Osteoblast (primary cell): ENCODE results near the gene PHF2. TPM values are rescaled to one million over a fixed set of nuclear protein-coding genes. Genes with fewer than 3 reads are reported as not detected.

Experiments used
- DNase-seq: peaks from one replicate; pipeline ENCODE4 v3.0.0; 2011; ENCODE audit warnings: low spot score, mixed read lengths; ENCODE audit not compliant: insufficient read length; ENCODE audit errors: missing footprints
- H2AFZ ChIP-seq: 2 replicates; pipeline ENCODE4 v1.6.0; 2011; ENCODE audit warnings: mild to moderate bottlenecking, low read length
- H3K27ac ChIP-seq: 2 replicates; pipeline ENCODE4 v1.5.1; 2011; ENCODE audit warnings: mild to moderate bottlenecking, low read depth, low read length, moderate library complexity
- H3K27me3 ChIP-seq: 2 replicates; pipeline ENCODE4 v1.6.0; 2012; ENCODE audit warnings: mild to moderate bottlenecking, control low read depth, inconsistent platforms, low read length, moderate library complexity; ENCODE audit not compliant: insufficient read depth
- H3K36me3 ChIP-seq: 2 replicates; pipeline ENCODE4 v1.5.1; 2011; ENCODE audit warnings: mild to moderate bottlenecking, low read length, control low read depth, moderate library complexity; ENCODE audit not compliant: insufficient read depth
- H3K4me1 ChIP-seq: 2 replicates; pipeline ENCODE4 v1.5.1; 2011; ENCODE audit warnings: mild to moderate bottlenecking, low read length, control low read depth, moderate library complexity; ENCODE audit not compliant: insufficient read depth
- H3K4me2 ChIP-seq: 2 replicates; pipeline ENCODE4 v1.6.0; 2011; ENCODE audit warnings: mild to moderate bottlenecking, low read length; ENCODE audit not compliant: insufficient read depth
- H3K4me3 ChIP-seq: fragments of 200-600 bp; sonication (generic); 3 replicates; pipeline ENCODE4 v1.5.1; 2012; ENCODE audit warnings: mild to moderate bottlenecking, low read length, inconsistent platforms; ENCODE audit not compliant: insufficient read depth
- H3K79me2 ChIP-seq: 2 replicates; pipeline ENCODE4 v1.6.0; 2012; ENCODE audit warnings: mild to moderate bottlenecking, low read length, control low read depth, inconsistent platforms; ENCODE audit not compliant: insufficient read depth
- H3K9me3 ChIP-seq: 2 replicates; pipeline ENCODE4 v1.5.1; 2011; ENCODE audit warnings: low read depth, low read length, control low read depth
- H4K20me1 ChIP-seq: 2 replicates; pipeline ENCODE4 v1.6.0; 2012; ENCODE audit warnings: mild to moderate bottlenecking, low read length, control low read depth; ENCODE audit not compliant: insufficient read depth
- total RNA-seq: library from RNA; depleted of rRNA; stranded (reverse); fragments of >200 nt; gene quantifications from 2 replicates; pipeline ENCODE4 v1.2.3, GENCODE V29; 2012
- TF ChIP-seq, protein P1 (sequence below): IDR thresholded peaks from 2 replicates; pipeline ENCODE4 v1.5.1; 2011; ENCODE audit warnings: mild to moderate bottlenecking, low read depth, low read length, moderate library complexity; ENCODE audit errors: extremely low read depth

The PHF2 gene
- total RNA-seq, 1 donor: 14.8 TPM

DNA sequence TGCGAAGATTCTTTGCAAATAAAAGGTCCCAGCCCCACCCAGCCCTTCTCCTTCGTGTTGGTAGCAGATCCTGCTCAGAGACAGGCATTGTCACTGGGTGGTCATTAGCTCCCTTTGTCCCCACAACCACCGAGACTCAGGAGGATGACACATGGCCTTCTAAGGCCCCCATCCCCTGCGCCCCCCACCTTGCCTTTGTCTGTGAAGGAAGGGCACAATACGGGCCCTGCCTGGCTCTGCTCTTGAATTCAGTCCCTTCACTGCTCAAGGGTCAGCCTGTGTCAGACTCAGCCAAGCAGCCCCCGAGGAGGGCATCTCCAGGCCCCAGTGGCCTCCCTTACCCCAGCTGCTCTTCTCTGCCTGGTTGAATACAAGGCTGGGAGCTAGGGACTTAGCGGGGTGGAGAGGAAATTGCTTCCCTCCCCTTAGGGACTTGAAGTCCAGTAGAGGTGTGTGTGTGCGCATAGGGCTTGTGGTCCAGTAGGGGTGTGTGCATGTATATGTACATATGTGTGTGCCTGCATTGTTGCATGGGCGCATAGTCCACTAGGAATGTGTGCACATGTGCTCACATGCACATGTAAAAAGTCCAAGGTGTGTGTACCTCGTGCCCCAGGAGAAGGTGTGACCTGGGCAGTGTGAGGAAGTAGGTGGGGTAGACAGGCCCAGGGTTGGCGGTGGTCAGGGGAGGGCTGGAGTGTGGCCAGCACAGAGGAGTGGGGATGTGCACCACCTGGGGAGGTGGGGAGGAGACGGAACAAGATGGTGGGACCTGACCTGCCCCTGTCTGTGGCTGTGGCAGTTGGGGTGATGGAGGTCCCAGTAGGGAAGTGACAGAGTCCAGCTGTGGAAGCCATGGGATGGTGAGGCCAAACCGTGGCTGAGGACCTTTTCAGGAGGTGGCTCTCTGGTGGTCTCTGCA, 59.1 kb downstream of the PHF2 start:
- H3K4me1 ChIP-seq: no peaks in the 10 kb centered on the region
- no peak overlapping the region for H3K27ac ChIP-seq
- peaks cover 28% of the 10 kb centered on the region for H3K36me3 ChIP-seq
- H3K4me2 ChIP-seq: no peak overlapping the region
- H3K27me3 ChIP-seq: no peaks in the 10 kb centered on the region
- no peak for DNase-seq
- no peak overlapping the region for H3K4me3 ChIP-seq
- TF ChIP-seq, protein P1, sequence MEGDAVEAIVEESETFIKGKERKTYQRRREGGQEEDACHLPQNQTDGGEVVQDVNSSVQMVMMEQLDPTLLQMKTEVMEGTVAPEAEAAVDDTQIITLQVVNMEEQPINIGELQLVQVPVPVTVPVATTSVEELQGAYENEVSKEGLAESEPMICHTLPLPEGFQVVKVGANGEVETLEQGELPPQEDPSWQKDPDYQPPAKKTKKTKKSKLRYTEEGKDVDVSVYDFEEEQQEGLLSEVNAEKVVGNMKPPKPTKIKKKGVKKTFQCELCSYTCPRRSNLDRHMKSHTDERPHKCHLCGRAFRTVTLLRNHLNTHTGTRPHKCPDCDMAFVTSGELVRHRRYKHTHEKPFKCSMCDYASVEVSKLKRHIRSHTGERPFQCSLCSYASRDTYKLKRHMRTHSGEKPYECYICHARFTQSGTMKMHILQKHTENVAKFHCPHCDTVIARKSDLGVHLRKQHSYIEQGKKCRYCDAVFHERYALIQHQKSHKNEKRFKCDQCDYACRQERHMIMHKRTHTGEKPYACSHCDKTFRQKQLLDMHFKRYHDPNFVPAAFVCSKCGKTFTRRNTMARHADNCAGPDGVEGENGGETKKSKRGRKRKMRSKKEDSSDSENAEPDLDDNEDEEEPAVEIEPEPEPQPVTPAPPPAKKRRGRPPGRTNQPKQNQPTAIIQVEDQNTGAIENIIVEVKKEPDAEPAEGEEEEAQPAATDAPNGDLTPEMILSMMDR: no peak
- no peaks in the 10 kb centered on the region for H3K79me2 ChIP-seq
- H4K20me1 ChIP-seq: peaks cover 7% of the 10 kb centered on the region
- no peaks in the 10 kb centered on the region for H3K9me3 ChIP-seq
- H2AFZ ChIP-seq: no peak overlapping the region

DNA sequence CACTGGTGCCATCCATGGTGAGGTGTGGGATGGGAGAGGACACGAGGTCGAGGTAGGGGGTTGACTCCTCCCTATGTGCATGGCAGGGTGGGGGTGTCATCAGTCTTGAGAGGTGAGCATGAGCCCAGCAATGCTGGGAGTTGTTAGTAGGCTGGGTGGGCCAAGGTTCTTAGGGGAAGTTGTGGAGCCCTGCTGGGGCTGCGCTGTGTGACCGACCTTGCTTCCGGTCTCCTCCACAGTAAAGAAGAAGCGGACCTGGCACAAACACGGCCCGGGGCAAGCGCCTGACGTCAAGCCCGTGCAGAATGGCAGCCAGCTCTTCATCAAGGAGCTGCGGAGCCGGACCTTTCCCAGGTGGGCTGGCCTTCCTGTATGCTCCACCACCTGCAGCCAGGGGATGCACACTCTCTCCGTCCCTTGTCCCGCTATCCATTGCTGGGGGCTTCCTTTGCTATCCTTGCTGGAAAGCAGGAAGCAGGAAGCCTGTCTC, 59.8 kb downstream of the PHF2 start:
- Histone ChIP-seq H3K9me3 (no peaks in the 10 kb centered on the region), H3K4me1 (no peaks in the 10 kb centered on the region), H3K4me3 (no peak overlapping the region), H3K36me3 (peaks cover 24% of the 10 kb centered on the region), H3K27me3 (no peaks in the 10 kb centered on the region), H3K27ac (no peak overlapping the region), H4K20me1 (peaks cover 3% of the 10 kb centered on the region), H3K4me2 (no peak overlapping the region), H3K79me2 (no peaks in the 10 kb centered on the region), H2AFZ (no peak overlapping the region)
- DNase-seq: no peak
- TF ChIP-seq, protein P1: no peak

DNA sequence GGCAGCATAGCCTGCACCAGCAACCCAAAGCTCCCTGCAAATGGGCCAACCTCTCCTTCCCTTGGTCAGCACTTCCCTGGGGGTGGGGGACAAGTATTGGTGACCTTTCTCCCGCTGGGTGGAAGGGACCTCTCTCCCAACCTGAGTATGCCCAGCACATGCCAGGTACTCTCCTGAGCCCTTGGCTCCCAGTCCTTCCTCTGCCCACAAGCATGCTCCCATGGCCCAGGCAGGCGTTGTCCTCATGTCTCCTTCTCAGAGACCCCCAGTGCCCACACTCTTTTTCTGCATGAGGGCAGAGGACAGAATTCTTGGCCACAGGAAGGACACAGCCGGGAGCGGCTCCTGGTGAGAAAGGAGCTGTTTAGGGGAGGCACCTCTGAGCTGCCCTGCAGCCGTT, 60.3 kb downstream of the PHF2 start:
- TF ChIP-seq, protein P1: no peak
- Histone ChIP-seq H3K9me3 (no peaks in the 10 kb centered on the region), H3K27me3 (no peaks in the 10 kb centered on the region), H4K20me1 (no peaks in the 10 kb centered on the region), H3K4me1 (no peaks in the 10 kb centered on the region), H3K4me3 (no peak overlapping the region), H3K4me2 (no peak overlapping the region), H3K36me3 (peaks cover 24% of the 10 kb centered on the region), H3K79me2 (no peaks in the 10 kb centered on the region), H3K27ac (no peak overlapping the region), H2AFZ (no peak overlapping the region)
- no peak for DNase-seq

DNA sequence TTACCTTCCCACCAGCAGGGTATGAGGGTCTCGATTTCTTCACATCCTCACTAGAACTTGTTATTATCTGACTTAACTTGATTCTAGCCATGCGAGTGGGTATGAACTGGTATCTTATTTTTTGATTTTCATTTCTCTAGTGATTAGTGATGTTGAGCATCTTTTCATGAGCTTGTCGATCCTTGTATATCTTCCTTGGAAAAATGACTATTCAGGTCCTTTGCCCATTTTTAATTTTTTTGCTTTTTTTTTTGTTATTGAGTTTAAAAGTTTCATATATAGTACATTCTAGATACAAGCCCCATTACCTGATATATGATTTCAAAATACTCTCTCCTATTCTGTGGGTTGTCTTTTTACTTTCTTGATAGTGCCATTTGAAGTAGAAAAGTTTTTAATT, 61.5 kb downstream of the PHF2 start:
- H3K36me3 ChIP-seq: peaks cover 19% of the 10 kb centered on the region
- H2AFZ ChIP-seq: no peak overlapping the region
- no peak overlapping the region for H3K4me3 ChIP-seq
- no peaks in the 10 kb centered on the region for H3K9me3 ChIP-seq
- H3K27me3 ChIP-seq: no peaks in the 10 kb centered on the region
- H4K20me1 ChIP-seq: no peaks in the 10 kb centered on the region
- H3K4me2 ChIP-seq: no peak overlapping the region
- no peak for DNase-seq
- no peak overlapping the region for H3K27ac ChIP-seq
- TF ChIP-seq, protein P1: no peak
- H3K79me2 ChIP-seq: no peaks in the 10 kb centered on the region
- H3K4me1 ChIP-seq: peaks cover 1% of the 10 kb centered on the region
